ENCODE data around the gene PACSIN1.

The PACSIN1 gene

DNA sequence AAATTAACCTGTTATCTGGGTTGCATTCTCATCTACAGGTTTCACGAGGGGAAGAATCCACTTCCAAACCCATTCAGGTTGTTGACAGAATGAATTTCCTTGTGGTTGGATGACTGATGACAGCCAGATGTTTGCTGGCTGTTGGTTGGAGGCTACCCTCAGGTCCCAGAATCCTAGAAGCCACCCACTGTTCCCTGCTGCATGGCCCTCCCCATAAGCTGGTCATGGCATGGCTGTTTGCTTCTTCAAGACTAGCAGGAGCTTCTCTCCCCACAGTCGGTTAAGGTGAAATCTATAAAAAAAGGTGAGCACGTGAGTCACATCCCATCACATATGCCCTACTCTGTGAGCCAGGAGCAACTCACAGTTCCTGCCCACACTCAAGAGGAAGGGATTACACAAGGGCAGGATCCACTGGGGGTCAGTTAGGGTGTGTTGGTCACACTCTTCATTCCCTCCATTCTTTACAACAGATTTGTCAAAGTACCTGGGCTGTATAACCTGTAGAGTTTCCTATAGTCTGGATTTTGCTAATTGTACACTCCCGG is 20.5 kb upstream of the PACSIN1 start:
- H3K4me1 Mint-ChIP-seq (ENCODE audit: low read depth) = no peaks in the 10 kb centered on the region
- no peaks in the 10 kb centered on the region for H3K36me3 Mint-ChIP-seq
- H3K4me3 Mint-ChIP-seq = no peak overlapping the region

GRCh38 chr6:34447386-34447785 is 18.5 kb upstream of the PACSIN1 start:
- Mint-ChIP-seq H3K36me3 (peaks cover 2% of the 10 kb centered on the region), H3K27ac (no peak overlapping the region), H3K27me3 (no peaks in the 10 kb centered on the region), H3K4me3 (no peak overlapping the region), H3K9me3 (ENCODE audit: low read depth) (peaks cover 3% of the 10 kb centered on the region), H3K4me1 (ENCODE audit: low read depth) (no peaks in the 10 kb centered on the region)

More for the DNA sequence above, 20.5 kb upstream of the PACSIN1 start:
- H3K9me3 Mint-ChIP-seq (ENCODE audit: low read depth) = no peaks in the 10 kb centered on the region
- no peak overlapping the region for H3K27ac Mint-ChIP-seq
- H3K27me3 Mint-ChIP-seq = no peaks in the 10 kb centered on the region

DNA sequence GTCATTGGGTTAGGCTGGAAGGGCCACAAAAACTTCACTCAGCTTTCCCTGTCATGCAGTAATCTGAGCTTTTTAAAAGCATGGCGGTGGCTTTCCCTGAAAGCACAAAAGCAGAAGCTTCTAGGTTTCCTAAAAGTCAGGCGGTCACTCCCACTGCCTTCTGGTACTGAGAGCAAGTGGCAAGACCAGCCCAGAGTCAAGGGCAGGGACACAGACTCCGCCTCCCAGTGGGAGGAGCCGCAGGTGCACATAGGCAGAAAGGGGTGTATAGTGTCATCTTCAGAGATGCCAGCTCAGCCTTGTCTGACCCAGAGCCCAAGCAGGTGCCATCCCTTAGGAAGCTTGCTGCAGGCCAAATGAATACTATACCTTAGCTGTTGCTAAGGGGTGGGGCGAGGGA is 18.0 kb upstream of the PACSIN1 start:
- H3K27me3 Mint-ChIP-seq = no peaks in the 10 kb centered on the region
- peaks cover 2% of the 10 kb centered on the region for H3K36me3 Mint-ChIP-seq
- no peaks in the 10 kb centered on the region for H3K4me1 Mint-ChIP-seq (ENCODE audit: low read depth)

GRCh38 chr6:34451192-34451591 is 14.7 kb upstream of the PACSIN1 start:
- H3K27me3 Mint-ChIP-seq = no peaks in the 10 kb centered on the region
- H3K36me3 Mint-ChIP-seq = peaks cover 2% of the 10 kb centered on the region
- H3K4me3 Mint-ChIP-seq = no peak overlapping the region
- H3K4me1 Mint-ChIP-seq (ENCODE audit: low read depth) = no peaks in the 10 kb centered on the region
- H3K27ac Mint-ChIP-seq = no peak overlapping the region
- peaks cover 3% of the 10 kb centered on the region for H3K9me3 Mint-ChIP-seq (ENCODE audit: low read depth)

More for the DNA sequence above, 18.0 kb upstream of the PACSIN1 start:
- no peak overlapping the region for H3K27ac Mint-ChIP-seq
- peaks cover 3% of the 10 kb centered on the region for H3K9me3 Mint-ChIP-seq (ENCODE audit: low read depth)
- H3K4me3 Mint-ChIP-seq = no peak overlapping the region

DNA sequence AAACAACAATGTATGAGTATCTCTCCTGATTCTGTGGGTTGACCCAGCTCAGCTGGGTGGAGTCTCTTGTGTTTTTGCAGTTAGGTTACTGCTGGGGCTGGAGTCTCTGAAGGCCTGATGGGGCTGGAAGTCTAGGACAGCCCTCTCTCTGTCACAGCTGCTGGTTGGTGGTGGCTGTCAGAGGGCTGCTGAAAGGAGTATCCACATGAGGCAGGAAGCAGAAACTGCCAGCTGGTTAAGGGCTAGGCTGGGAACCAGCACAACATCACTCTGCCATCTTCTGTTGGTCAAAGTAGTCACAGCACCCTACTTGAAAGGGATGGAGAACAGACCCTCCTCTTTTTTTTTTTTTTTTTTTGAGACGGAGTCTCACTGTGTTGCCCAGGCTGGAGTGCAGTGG is 10.0 kb upstream of the PACSIN1 start:
- H3K4me3 Mint-ChIP-seq = no peak overlapping the region
- H3K9me3 Mint-ChIP-seq (ENCODE audit: low read depth) = peaks cover 3% of the 10 kb centered on the region

GRCh38 chr6:34457382-34457741 is 8.5 kb upstream of the PACSIN1 start:
- no peak overlapping the region for H3K27ac Mint-ChIP-seq
- no peak overlapping the region for H3K4me3 Mint-ChIP-seq
- H3K36me3 Mint-ChIP-seq = no peaks in the 10 kb centered on the region

More for the DNA sequence above, 10.0 kb upstream of the PACSIN1 start:
- H3K27ac Mint-ChIP-seq = no peak overlapping the region
- peaks cover 2% of the 10 kb centered on the region for H3K36me3 Mint-ChIP-seq
- H3K27me3 Mint-ChIP-seq = no peaks in the 10 kb centered on the region
- no peaks in the 10 kb centered on the region for H3K4me1 Mint-ChIP-seq (ENCODE audit: low read depth)

GRCh38 chr6:34457742-34458735 is 7.8 kb upstream of the PACSIN1 start:
- Mint-ChIP-seq H3K27me3 (peaks cover 3% of the 10 kb centered on the region), H3K9me3 (ENCODE audit: low read depth) (no peaks in the 10 kb centered on the region)

More at GRCh38 chr6:34457382-34457741, 8.5 kb upstream of the PACSIN1 start:
- Mint-ChIP-seq H3K27me3 (no peaks in the 10 kb centered on the region), H3K4me1 (ENCODE audit: low read depth) (no peaks in the 10 kb centered on the region), H3K9me3 (ENCODE audit: low read depth) (no peaks in the 10 kb centered on the region)

DNA sequence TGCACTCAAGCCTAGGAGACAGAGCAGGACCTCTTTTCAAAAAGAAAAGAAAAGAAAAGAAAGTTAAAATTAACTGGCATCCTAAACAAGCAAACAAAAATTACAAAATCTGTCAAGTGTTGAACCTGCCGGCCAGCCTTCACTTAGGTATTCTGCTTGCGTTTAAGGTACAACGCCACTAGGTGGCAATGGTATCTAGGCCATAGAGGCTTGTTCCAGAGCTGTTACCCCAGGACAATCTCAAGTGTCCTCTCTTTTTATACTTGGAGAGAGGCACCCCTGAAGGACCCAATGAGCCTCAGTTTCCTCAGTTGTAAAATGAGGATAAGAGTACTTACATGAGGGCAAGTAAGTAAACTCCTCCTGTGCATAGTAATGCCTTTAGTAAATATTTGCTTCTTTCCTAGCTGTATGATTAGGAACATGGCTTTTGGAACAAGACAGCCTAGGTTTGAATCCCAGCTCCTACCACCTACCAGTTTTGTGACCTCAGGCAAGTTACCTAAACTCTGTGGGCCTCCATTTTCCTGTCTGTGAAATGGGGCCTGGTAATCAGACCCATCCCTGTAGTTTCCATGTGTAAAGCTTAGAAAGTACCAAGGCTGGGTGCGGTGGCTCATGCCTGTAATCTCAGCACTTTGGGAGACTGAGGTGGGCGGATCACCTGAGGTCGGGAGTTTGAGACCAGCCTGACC is 5.8 kb upstream of the PACSIN1 start:
- H3K4me1 Mint-ChIP-seq (ENCODE audit: low read depth) = peaks cover under 1% of the 10 kb centered on the region
- no peaks in the 10 kb centered on the region for H3K9me3 Mint-ChIP-seq (ENCODE audit: low read depth)
- H3K27ac Mint-ChIP-seq = no peak overlapping the region
- peaks cover 12% of the 10 kb centered on the region for H3K27me3 Mint-ChIP-seq
- H3K36me3 Mint-ChIP-seq = no peaks in the 10 kb centered on the region
- H3K4me3 Mint-ChIP-seq = no peak overlapping the region

More at GRCh38 chr6:34457742-34458735, 7.8 kb upstream of the PACSIN1 start:
- Mint-ChIP-seq H3K27ac (no peak overlapping the region), H3K4me3 (no peak overlapping the region), H3K36me3 (no peaks in the 10 kb centered on the region), H3K4me1 (ENCODE audit: low read depth) (no peaks in the 10 kb centered on the region)

DNA sequence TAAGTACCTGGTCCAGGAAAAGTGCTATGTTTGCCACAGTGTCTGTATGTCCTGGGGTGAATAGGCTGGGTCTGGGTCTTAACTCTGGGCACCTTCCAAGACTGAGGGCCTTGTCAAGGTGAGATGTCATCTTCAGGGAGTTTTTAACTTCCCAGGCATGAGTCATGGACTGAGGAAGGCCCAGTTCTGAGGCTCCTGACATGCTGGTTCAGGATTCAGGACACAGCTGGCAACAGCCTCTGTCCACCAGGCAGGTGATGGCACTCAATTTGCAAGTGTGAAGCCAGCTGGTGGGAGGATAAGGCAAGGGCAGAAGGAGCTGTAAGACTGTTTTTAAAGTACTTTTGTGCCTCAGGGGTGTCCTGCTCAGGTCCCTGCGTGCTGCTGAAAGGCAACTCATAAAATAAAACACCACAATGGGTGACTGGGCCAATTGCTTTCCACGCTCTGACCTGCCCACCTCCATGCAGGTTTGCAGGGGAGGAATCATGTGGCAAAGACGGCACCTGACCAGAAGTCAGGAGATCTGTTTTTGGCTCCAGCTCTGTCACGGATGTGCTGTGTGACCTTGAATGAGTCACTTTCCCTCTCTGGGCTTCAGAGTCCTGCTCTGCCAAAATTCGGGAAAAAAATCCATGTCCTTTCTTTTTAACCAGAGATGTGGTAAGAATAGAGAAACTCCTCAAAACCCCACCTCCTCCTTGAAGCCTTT is 4.9 kb upstream of the PACSIN1 start:
- H3K9me3 Mint-ChIP-seq (ENCODE audit: low read depth) = no peaks in the 10 kb centered on the region
- H3K36me3 Mint-ChIP-seq = no peaks in the 10 kb centered on the region
- H3K4me1 Mint-ChIP-seq (ENCODE audit: low read depth) = peaks cover 6% of the 10 kb centered on the region
- peaks cover 15% of the 10 kb centered on the region for H3K27me3 Mint-ChIP-seq
- no peak overlapping the region for H3K4me3 Mint-ChIP-seq
- no peak overlapping the region for H3K27ac Mint-ChIP-seq

- no peak overlapping the region for H3K4me3 Mint-ChIP-seq
- H3K36me3 Mint-ChIP-seq = no peaks in the 10 kb centered on the region
- H3K27me3 Mint-ChIP-seq = peaks cover 16% of the 10 kb centered on the region
- H3K4me1 Mint-ChIP-seq (ENCODE audit: low read depth) = peaks cover 6% of the 10 kb centered on the region
- no peak overlapping the region for H3K27ac Mint-ChIP-seq
- no peaks in the 10 kb centered on the region for H3K9me3 Mint-ChIP-seq (ENCODE audit: low read depth)
Observed at GRCh38 chr6:34462010-34462409, 3.9 kb upstream of the PACSIN1 start.

DNA sequence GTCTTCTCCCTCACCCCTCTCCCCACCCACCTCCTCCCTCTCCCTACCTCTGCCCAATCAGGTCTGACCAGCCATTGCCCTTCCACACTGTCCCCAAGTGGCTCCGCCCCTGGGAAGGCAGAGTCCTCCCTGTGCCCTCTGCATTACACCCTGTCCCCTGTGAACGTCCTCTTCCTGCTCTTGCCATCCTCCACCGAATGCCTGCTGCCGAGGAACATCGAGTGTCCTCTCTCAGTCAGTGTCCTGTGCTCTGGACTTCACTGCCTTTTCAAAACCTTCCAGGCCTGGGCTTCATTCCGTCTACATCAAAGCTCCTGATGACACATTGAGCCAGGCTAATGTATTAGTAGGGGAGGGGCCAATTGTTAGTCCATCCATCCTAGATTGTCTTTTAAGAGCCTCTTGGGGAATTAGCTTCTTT is 3.3 kb upstream of the PACSIN1 start:
- peaks cover 18% of the 10 kb centered on the region for H3K27me3 Mint-ChIP-seq
- H3K4me3 Mint-ChIP-seq = no peak overlapping the region
- H3K4me1 Mint-ChIP-seq (ENCODE audit: low read depth) = peaks cover 6% of the 10 kb centered on the region
- H3K9me3 Mint-ChIP-seq (ENCODE audit: low read depth) = no peaks in the 10 kb centered on the region
- no peaks in the 10 kb centered on the region for H3K36me3 Mint-ChIP-seq
- no peak overlapping the region for H3K27ac Mint-ChIP-seq

DNA sequence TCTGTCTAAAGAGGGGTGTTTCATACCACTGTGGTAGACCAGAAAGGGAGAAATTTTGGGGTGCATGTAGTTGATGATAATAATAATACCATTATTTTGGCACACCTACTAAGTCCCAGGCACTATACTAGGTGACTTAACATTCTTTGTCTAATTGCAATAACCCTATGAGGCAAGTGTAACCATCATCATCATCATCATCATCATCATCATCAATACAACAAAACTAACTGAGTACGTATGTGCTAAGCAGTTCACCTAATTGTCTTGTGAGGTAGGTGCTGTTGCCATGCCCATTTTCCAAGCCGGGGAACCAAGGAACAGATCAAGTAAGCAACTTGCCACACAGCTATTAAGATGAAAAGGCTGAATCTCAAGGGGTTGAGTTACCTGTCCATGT is 2.6 kb upstream of the PACSIN1 start:
- no peaks in the 10 kb centered on the region for H3K9me3 Mint-ChIP-seq (ENCODE audit: low read depth)
- H3K27me3 Mint-ChIP-seq = peaks cover 18% of the 10 kb centered on the region
- H3K27ac Mint-ChIP-seq = no peak overlapping the region
- peaks cover 6% of the 10 kb centered on the region for H3K4me1 Mint-ChIP-seq (ENCODE audit: low read depth)
- H3K4me3 Mint-ChIP-seq = no peak overlapping the region
- H3K36me3 Mint-ChIP-seq = no peaks in the 10 kb centered on the region

DNA sequence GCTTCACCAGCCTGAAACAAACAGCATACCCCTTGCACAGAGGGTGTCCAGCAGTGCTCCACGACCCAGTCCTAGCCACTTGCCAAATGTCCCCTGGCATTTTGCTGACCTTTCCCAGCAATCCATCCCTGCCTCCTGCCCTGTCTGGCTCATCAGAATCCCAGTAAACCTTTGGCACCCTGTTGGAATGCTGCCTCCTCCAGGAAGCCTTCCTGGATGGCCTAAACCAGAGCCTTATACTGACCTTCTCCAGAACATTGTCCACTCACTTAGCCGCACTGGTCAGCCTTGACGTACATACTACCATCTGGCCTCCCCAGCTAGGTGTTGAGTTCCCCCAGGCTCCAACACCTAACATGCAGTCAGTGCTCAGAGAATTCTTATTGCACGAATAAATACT is 2.0 kb upstream of the PACSIN1 start:
- Mint-ChIP-seq H3K4me1 (ENCODE audit: low read depth) (peaks cover 6% of the 10 kb centered on the region), H3K4me3 (no peak overlapping the region)

DNA sequence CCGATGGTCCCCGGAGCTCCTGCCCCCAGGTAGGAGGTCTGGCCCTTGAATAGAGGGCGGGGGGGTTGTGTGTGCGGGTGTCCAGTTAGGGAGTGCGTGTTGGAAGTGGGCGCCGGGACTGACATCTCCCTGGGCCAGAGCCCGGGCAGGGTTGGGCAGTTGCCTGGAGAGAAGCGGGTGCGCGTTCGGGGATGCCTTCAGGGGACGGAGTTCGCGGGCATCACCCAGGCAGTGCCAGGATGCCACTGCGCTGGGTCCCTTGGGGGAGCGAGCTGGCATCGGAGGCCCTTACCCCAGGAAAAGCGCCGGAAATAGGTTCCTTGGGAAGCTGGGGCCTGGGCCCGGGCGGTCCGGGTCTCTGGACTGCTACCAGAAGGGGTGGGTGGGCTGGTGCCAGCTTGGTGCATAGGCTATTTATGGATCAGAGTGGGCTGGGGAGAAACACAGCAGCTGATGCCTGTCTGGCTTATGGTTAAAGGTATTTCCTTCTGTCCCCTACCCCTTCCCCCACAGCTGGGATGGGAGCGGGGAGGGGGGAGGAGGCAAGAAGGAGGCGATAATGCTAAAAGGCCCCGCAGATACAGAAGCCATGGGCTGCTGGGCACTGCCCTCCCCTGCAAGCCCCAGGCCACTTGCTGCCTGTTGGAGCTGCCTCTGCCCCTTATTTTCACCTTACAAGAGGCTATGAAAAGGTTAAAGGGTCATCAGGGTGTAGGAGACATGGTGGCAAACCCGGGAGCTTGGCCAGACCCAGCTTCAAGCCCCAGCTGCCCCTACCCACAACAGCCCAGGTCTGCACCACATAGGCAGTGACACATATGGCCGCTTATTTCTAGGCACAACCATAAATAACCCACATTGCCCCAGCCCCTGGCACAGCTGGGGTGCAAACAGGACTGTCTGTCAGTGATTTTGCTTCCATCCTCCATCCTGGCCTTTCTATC is 638 bp downstream of the PACSIN1 start:
- peak overlapping the region; percentile 52 for H3K4me3 Mint-ChIP-seq
- peaks cover 18% of the 10 kb centered on the region for H3K27me3 Mint-ChIP-seq
- no peaks in the 10 kb centered on the region for H3K9me3 Mint-ChIP-seq (ENCODE audit: low read depth)
- peaks cover 6% of the 10 kb centered on the region for H3K4me1 Mint-ChIP-seq (ENCODE audit: low read depth)
- no peak overlapping the region for H3K27ac Mint-ChIP-seq
- no peaks in the 10 kb centered on the region for H3K36me3 Mint-ChIP-seq

More for the DNA sequence above, 2.0 kb upstream of the PACSIN1 start:
- Mint-ChIP-seq H3K27me3 (peaks cover 18% of the 10 kb centered on the region), H3K36me3 (no peaks in the 10 kb centered on the region), H3K27ac (no peak overlapping the region), H3K9me3 (ENCODE audit: low read depth) (no peaks in the 10 kb centered on the region)

Data from activated naive CD8-positive, alpha-beta T cell (primary cell).